Measurements from ENCODE around the gene LGR4. TPM values are rescaled to one million over a fixed set of nuclear protein-coding genes. Genes with fewer than 3 reads are reported as not detected.

The LGR4 gene
- total RNA-seq, 2 experiments from 2014 or later = 0.06 to 1.2 TPM

- Histone ChIP-seq H3K4me2 (ENCODE audit: low read length) (no peak overlapping the region), H3K79me2 (ENCODE audit: insufficient read depth, low read depth, low read length) (no peaks in the 10 kb centered on the region), H3K36me3 (ENCODE audit: insufficient read depth, low read length) (no peaks in the 10 kb centered on the region), H4K20me1 (ENCODE audit: insufficient read depth, low read length) (no peaks in the 10 kb centered on the region), H3K4me1 (ENCODE audit: insufficient read depth, low read length, poor library complexity, severe bottlenecking) (no peaks in the 10 kb centered on the region), H3K9me2 (ENCODE audit: insufficient read depth, low read length) (no peaks in the 10 kb centered on the region), H2AFZ (ENCODE audit: low read length) (no peak overlapping the region), H3K9me3 (ENCODE audit: low read length) (no peaks in the 10 kb centered on the region), H3K27ac (ENCODE audit: low read depth, low read length, poor library complexity, severe bottlenecking) (no peak overlapping the region), H3K4me3 (ENCODE audit: low read depth, low read length, poor library complexity, severe bottlenecking) (no peak overlapping the region)
- BruUV-seq (replicated peaks) = no TSS peak
- intact Hi-C loops (cut with micrococcal nuclease; ENCODE audit: unreplicated experiment) = no loop called here
- DNase-seq (ENCODE audit: low spot score) = no peak
- TF ChIP-seq, protein P1, sequence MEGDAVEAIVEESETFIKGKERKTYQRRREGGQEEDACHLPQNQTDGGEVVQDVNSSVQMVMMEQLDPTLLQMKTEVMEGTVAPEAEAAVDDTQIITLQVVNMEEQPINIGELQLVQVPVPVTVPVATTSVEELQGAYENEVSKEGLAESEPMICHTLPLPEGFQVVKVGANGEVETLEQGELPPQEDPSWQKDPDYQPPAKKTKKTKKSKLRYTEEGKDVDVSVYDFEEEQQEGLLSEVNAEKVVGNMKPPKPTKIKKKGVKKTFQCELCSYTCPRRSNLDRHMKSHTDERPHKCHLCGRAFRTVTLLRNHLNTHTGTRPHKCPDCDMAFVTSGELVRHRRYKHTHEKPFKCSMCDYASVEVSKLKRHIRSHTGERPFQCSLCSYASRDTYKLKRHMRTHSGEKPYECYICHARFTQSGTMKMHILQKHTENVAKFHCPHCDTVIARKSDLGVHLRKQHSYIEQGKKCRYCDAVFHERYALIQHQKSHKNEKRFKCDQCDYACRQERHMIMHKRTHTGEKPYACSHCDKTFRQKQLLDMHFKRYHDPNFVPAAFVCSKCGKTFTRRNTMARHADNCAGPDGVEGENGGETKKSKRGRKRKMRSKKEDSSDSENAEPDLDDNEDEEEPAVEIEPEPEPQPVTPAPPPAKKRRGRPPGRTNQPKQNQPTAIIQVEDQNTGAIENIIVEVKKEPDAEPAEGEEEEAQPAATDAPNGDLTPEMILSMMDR (conservative IDR thresholded peaks at IDR 0.05; ENCODE audit: low read length) = no peak
- TF ChIP-seq EZH2phosphoT487 (IDR thresholded peaks at IDR 0.05; ENCODE audit: borderline replicate concordance, low read depth, low read length) = no peak
- CTCF ChIA-PET (ENCODE audit: unreplicated experiment) = no interaction called here
- POLR2A ChIA-PET = interaction anchor here (0.9 kb wide), 1 partner anchor 42 kb away, joined by 4 read pairs; no protein-coding TSS in a partner anchor
These were observed 100.4 kb downstream of the LGR4 start for GRCh38 chr11:27372164-27372563.

DNA sequence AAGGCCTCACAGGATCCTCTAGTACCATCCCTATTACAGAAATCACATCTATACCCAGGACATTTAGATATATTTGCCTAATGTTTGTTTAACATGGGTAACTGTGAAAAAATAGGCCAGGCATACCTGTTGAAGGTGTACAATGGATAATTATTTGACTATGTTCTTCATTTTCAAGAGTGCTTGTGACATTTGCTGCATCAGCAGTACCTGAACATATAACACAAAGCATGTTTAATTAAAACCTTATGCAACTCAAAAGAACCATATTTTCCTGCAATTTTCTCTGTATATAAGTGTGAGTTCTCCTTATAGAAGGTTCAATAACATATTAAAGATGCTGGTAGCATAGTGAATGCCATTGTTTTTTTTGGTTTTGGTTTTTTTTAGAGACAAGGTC, 101.1 kb downstream of the LGR4 start:
- H3K4me3 ChIP-seq (ENCODE audit: low read depth, low read length, poor library complexity, severe bottlenecking) = no peak overlapping the region
- no peak overlapping the region for H3K4me2 ChIP-seq (ENCODE audit: low read length)
- ChIA-PET POLR2A (interaction anchor here (0.9 kb wide), 1 partner anchor 43 kb away, joined by 4 read pairs; no protein-coding TSS in a partner anchor), CTCF (ENCODE audit: unreplicated experiment) (no interaction called here)
- no peaks in the 10 kb centered on the region for H3K4me1 ChIP-seq (ENCODE audit: insufficient read depth, low read length, poor library complexity, severe bottlenecking)
- intact Hi-C loops (cut with micrococcal nuclease; ENCODE audit: unreplicated experiment) = no loop called here
- no peak overlapping the region for H3K27ac ChIP-seq (ENCODE audit: low read depth, low read length, poor library complexity, severe bottlenecking)
- no peaks in the 10 kb centered on the region for H3K36me3 ChIP-seq (ENCODE audit: insufficient read depth, low read length)
- H4K20me1 ChIP-seq (ENCODE audit: insufficient read depth, low read length) = no peaks in the 10 kb centered on the region
- no TSS peak for BruUV-seq (replicated peaks)
- no peak for DNase-seq (ENCODE audit: low spot score)
- H3K9me2 ChIP-seq (ENCODE audit: insufficient read depth, low read length) = no peaks in the 10 kb centered on the region
- H2AFZ ChIP-seq (ENCODE audit: low read length) = no peak overlapping the region
- TF ChIP-seq EZH2phosphoT487 (IDR thresholded peaks at IDR 0.05; ENCODE audit: borderline replicate concordance, low read depth, low read length) = no peak
- TF ChIP-seq, protein P1 (conservative IDR thresholded peaks at IDR 0.05; ENCODE audit: low read length) = no peak
- no peaks in the 10 kb centered on the region for H3K9me3 ChIP-seq (ENCODE audit: low read length)
- no peaks in the 10 kb centered on the region for H3K79me2 ChIP-seq (ENCODE audit: insufficient read depth, low read depth, low read length)

DNA sequence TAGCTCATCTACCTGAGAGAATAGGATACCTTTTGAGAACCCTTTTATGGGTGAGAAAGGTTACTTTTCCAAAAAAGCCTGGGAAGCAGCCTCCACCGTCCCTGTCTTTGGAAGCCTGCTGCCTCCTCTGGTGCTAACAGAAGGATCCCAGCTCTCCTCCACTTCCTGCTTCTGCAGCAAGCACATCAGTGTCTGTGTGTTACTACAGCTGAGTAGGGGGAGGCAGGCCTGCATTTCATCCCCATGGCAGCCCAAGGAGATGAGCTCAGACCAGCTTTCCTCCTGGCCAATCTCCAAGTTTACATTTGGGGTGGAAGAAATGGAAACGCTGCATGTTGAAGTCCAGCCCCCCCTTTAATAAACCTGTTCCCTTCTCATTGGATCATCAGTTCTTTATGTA, 102.2 kb downstream of the LGR4 start:
- Histone ChIP-seq H4K20me1 (ENCODE audit: insufficient read depth, low read length) (no peaks in the 10 kb centered on the region), H3K36me3 (ENCODE audit: insufficient read depth, low read length) (no peaks in the 10 kb centered on the region), H3K9me2 (ENCODE audit: insufficient read depth, low read length) (no peaks in the 10 kb centered on the region), H3K27ac (ENCODE audit: low read depth, low read length, poor library complexity, severe bottlenecking) (no peak overlapping the region), H3K79me2 (ENCODE audit: insufficient read depth, low read depth, low read length) (no peaks in the 10 kb centered on the region), H2AFZ (ENCODE audit: low read length) (peak overlapping the region; percentile 63), H3K4me3 (ENCODE audit: low read depth, low read length, poor library complexity, severe bottlenecking) (no peak overlapping the region), H3K4me2 (ENCODE audit: low read length) (no peak overlapping the region), H3K9me3 (ENCODE audit: low read length) (no peaks in the 10 kb centered on the region), H3K4me1 (ENCODE audit: insufficient read depth, low read length, poor library complexity, severe bottlenecking) (no peaks in the 10 kb centered on the region)
- ChIA-PET POLR2A (interaction anchor here (0.9 to 2.1 kb wide), 2 partner anchors 11 to 17 kb away, joined by 3 to 5 read pairs; no protein-coding TSS in a partner anchor), CTCF (ENCODE audit: unreplicated experiment) (no interaction called here)
- intact Hi-C loops (cut with micrococcal nuclease; ENCODE audit: unreplicated experiment) = no loop called here
- no TSS peak for BruUV-seq (replicated peaks)
- no peak for DNase-seq (ENCODE audit: low spot score)
- TF ChIP-seq, protein P1 (conservative IDR thresholded peaks at IDR 0.05; ENCODE audit: low read length) = no peak
- no peak for TF ChIP-seq EZH2phosphoT487 (IDR thresholded peaks at IDR 0.05; ENCODE audit: borderline replicate concordance, low read depth, low read length)

Data from OCI-LY7 (cell line).